ENCODE results near the gene FYB2.

The FYB2 gene

DNA sequence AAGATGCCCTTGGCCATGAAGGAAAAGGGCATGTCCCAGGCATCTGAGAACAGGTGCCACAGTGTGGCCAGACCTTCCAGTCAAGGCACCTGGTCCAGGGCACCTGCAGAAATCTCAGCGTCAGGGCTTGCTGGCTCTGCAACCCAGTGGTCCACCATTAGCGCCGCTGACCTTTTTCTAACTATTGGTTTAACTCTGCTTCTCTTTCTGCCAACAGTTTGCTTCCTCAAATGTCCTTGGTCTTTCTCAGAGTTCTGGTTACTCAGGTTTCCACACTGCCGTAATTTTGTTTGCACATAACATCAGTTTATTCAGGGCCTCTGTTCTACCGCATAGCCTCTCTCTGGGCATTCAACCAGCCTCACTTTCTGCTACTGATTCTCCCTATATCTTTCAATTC lies 16.5 kb upstream of the FYB2 start:
- no peak overlapping the region for H3K4me3 ChIP-seq (ENCODE audit: low read depth, low read length)
- TF ChIP-seq CTCF (IDR thresholded peaks at IDR 0.05; ENCODE audit: low read depth, low read length) = no peak

DNA sequence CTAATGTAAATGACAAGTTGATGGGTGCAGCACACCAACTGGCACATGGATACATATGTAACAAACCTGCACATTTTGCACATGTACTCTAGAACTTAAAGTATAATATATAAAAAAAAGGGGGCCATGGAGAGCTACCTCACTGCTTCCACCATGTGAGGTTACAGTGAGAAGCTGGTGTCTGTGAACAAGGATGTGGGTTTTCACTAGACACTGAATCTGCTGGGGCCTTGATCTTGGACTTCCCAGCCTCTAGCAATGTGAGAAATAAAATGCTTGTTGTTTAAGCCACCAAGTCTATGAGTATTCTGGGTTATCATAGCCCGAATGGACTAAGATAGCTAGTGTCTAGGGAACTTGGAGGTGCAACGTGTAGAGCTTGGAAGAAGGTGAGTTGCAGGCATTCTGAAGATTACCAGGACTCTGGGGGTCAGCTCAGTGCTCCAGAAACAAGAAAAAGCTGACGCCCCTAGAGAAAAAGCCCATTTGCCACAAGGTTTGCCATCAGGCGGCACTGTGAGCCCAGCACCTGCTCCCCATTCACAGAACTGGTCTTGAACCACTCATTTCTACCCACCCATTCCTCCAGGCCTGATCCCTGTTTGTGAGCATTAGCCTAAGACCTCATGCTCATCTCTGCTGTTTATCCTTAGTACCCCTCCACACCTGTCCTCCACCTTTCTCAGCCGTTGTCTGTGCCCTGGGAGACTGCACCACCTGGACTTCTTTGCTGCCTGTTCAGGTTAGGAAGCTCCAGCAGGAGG lies 15.1 kb upstream of the FYB2 start:
- H3K4me3 ChIP-seq (ENCODE audit: low read depth, low read length) = no peak overlapping the region

DNA sequence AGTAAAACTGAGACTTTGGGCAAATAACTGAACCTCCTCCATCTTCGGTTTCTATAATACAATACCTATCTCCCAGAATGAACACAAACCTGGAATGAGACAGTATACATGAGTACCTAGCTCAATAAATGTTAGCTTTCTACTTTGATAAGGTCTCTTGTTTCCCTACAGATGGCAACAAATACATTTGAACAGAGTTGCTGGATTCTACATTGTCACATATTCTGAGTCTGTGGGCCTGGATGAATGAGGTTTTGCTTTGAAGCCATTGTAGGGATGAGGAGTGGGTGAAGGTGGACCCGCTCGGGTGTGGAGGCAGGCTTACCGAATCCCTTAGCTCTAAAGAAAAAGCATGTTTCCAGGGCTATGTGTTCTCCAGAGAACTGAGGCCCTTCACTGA lies 13.9 kb upstream of the FYB2 start:
- TF ChIP-seq CTCF (IDR thresholded peaks at IDR 0.05; ENCODE audit: low read depth, low read length) = no peak
- H3K4me3 ChIP-seq (ENCODE audit: low read depth, low read length) = no peak overlapping the region

More for the DNA sequence above, 15.1 kb upstream of the FYB2 start:
- no peak for TF ChIP-seq CTCF (IDR thresholded peaks at IDR 0.05; ENCODE audit: low read depth, low read length)

DNA sequence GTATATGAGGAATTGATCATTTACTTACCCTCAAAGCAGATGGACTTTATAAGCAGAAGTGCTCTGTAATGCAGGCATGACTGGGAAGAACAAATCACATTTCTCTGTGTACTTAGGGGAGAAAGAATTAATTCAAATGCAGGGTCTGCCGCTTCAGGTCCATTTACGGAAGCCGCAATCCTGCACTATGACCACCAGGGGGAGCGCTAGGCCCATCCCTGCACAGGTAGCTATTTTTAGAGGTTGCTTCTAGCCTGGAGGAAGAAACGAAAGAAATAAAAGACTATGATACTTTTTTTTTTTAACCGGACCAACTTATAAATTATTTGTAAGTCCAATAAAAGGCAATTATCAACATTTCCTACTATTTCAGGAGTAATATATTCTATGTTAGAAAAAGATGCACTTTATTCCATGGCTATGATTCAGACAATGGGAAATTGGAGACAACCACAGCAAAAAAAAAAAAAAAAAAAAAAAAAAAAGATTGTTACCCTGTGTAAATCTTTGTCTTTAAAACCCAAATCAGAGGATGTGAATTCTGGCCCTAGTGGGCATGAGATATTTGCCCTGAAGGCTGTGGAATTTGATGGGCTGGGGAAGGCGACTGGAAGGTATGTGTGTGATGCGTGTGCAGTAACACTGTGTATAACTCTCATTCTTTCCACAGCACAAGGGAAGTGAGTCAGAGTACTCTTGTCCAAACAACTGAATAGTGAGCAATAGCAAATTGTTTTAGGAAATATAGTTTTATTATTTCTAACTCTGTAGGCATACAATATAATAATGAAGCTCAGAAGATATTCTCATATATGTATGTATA lies 12.9 kb upstream of the FYB2 start:
- TF ChIP-seq CTCF (IDR thresholded peaks at IDR 0.05; ENCODE audit: low read depth, low read length) = peak; percentile 86
- H3K4me3 ChIP-seq (ENCODE audit: low read depth, low read length) = no peak overlapping the region

GRCh38 chr1:56830052-56830451 lies 10.8 kb upstream of the FYB2 start:
- no peak for TF ChIP-seq CTCF (IDR thresholded peaks at IDR 0.05; ENCODE audit: low read depth, low read length)
- H3K4me3 ChIP-seq (ENCODE audit: low read depth, low read length) = no peak overlapping the region

DNA sequence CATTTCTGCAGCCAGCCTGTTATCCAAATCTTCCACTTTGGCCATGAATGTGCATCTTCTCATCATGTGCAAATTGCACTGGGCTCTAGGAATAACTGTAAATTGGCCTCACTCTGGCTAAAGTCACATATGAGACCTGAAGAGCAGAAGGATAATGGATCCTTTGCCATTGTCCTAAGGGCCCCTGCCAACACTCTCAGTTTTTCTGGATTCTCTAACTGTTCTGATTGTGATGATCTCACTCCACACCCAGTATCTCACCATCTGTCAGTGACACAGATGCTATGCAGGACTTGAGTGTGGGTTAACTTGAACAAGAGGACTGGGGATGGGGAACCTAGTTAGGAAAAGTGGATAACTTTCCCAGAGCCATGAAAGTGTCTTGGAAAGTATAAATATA lies 8.5 kb upstream of the FYB2 start:
- no peak for TF ChIP-seq CTCF (IDR thresholded peaks at IDR 0.05; ENCODE audit: low read depth, low read length)
- no peak overlapping the region for H3K4me3 ChIP-seq (ENCODE audit: low read depth, low read length)

DNA sequence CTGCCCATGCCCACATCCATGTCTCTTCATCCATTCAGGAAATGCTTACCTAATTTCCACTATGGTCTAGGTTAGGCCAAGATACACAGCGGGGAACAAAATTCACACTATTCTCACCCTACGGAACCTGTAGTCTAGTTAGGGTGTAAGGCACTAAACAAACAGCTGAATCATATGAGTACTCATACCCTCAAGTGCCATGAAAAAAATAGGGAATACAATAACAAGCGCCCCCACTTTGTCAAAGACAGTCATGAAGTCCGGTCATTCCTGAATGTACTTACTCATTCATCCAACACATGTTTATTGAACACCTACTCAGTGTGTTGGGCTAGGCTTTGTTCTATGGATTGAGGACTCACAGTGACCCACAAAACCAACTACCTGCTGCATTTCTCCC lies 6.2 kb upstream of the FYB2 start:
- TF ChIP-seq CTCF (IDR thresholded peaks at IDR 0.05; ENCODE audit: low read depth, low read length) = no peak
- no peak overlapping the region for H3K4me3 ChIP-seq (ENCODE audit: low read depth, low read length)
